HG03025 (cell line): ENCODE results near the gene FHAD1.

Source experiments
- ATAC-seq: cut with Tn5 transposase; IDR thresholded peaks from one replicate; pipeline ENCODE4 v1.9.1; 2021; ENCODE audit warnings: mild to moderate bottlenecking, moderate library complexity; ENCODE audit not compliant: unreplicated experiment, low FRiP score

Gene FHAD1

DNA sequence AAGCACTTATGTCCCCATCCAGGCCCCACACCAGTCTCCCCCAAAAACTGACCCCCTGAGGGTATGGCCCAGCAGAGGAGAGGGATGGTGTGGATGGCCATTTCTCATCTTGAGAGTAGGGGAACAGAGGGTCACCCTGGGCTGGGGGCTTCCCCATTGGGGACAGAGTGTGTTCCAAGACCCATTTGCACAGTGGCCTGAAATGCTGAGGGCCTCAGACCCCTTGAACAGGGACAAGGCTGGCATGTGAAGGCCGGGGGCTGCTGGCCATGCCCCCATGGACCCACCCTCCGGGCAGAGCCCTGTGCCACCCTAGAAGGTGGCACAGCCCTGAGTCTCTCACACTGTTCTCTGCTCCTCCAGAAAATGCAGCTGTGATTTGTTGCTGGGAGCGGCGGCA lies 199.2 kb downstream of the FHAD1 start:
- ATAC-seq = no peak
